SH-SY5Y (cell line): Measurements from ENCODE around the gene CDH4.

Source experiments
- GATA2 ChIP-seq: IDR thresholded peaks from 2 replicates; pipeline ENCODE4 v1.6.1; 2011; ENCODE audit warnings: mild to moderate bottlenecking, low read depth, low read length
- GATA3 ChIP-seq: IDR thresholded peaks from 2 replicates; pipeline ENCODE4 v1.6.1; 2011; ENCODE audit warnings: low read depth, mild to moderate bottlenecking, low read length, moderate library complexity

DNA sequence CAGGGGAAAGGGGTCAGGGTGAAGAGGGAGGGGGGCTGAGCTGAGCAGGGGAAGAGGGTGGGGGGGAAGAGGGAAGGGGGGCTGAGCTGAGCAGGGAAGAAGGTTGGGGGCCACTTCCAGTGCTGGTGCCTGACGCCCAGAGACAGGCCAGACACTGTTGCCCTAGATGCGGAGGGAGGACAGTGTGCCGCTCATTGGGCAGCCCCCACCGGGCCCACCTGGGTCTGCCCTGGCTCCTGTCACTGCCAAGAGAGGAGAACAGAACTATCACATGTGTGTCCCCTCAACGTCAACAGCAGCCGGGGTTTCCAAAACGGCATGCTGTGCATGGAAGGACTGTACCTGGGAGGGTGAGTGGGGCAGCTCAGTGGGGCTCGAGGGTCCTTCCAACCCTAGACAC is 342.1 kb downstream of the CDH4 start:
- TF ChIP-seq GATA3 (no peak), GATA2 (no peak)
